ENCODE measurements around the gene MED15.

Gene MED15

DNA sequence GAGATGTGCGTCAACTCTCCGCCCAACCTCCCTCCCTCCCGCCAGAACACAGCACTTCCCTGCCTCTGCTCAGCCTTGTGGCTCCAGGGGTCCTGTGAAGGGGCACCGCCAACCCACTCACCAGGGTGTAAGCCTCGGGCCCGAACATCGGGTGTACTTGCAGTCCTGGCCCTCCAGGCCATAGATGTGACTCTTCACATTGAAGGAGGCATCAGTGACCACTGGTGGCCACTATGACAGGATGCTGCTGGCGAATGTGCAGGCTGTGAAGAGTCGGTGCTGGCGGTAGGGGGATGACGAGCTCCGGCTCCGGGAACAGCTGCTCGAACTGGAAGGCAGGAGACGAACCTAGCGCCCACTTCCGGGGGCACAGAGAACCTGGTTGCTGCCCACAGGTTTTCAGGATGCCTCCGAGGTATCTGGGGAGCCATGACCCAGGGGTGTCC is 97.4 kb downstream of the MED15 start:
- H3K27ac ChIP-seq (ENCODE audit: low read depth, low read length), result no peak overlapping the region
- no peaks in the 10 kb centered on the region for H3K9me2 ChIP-seq (replicated peaks; ENCODE audit: control insufficient read depth, low read length)
- no peaks in the 10 kb centered on the region for H4K20me1 ChIP-seq (ENCODE audit: control insufficient read depth, insufficient read depth, low read depth, low read length)
- H3K79me2 ChIP-seq (ENCODE audit: control insufficient read depth, low read length), result no peaks in the 10 kb centered on the region
- no peaks in the 10 kb centered on the region for H3K4me1 ChIP-seq (ENCODE audit: control insufficient read depth, low read length)
- H3K9me3 ChIP-seq (ENCODE audit: control insufficient read depth, insufficient read depth, low read length), result no peaks in the 10 kb centered on the region
- no peak overlapping the region for H3K4me2 ChIP-seq (ENCODE audit: low read length)
- H3K36me3 ChIP-seq (ENCODE audit: control insufficient read depth, low read length), result no peaks in the 10 kb centered on the region
- no peaks in the 10 kb centered on the region for H3F3A ChIP-seq (ENCODE audit: control insufficient read depth, insufficient read depth)
- no peak for TF ChIP-seq EZH2phosphoT487 (IDR thresholded peaks at IDR 0.05; ENCODE audit: borderline replicate concordance, low read length)
- TF ChIP-seq, protein P1, sequence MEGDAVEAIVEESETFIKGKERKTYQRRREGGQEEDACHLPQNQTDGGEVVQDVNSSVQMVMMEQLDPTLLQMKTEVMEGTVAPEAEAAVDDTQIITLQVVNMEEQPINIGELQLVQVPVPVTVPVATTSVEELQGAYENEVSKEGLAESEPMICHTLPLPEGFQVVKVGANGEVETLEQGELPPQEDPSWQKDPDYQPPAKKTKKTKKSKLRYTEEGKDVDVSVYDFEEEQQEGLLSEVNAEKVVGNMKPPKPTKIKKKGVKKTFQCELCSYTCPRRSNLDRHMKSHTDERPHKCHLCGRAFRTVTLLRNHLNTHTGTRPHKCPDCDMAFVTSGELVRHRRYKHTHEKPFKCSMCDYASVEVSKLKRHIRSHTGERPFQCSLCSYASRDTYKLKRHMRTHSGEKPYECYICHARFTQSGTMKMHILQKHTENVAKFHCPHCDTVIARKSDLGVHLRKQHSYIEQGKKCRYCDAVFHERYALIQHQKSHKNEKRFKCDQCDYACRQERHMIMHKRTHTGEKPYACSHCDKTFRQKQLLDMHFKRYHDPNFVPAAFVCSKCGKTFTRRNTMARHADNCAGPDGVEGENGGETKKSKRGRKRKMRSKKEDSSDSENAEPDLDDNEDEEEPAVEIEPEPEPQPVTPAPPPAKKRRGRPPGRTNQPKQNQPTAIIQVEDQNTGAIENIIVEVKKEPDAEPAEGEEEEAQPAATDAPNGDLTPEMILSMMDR (IDR thresholded peaks at IDR 0.05; ENCODE audit: low read depth, low read length, poor library complexity, severe bottlenecking), result no peak
- no peak overlapping the region for H3K4me3 ChIP-seq (ENCODE audit: low read length)
- H3K27me3 ChIP-seq (ENCODE audit: control insufficient read depth, low read length), result peaks cover 20% of the 10 kb centered on the region

DNA sequence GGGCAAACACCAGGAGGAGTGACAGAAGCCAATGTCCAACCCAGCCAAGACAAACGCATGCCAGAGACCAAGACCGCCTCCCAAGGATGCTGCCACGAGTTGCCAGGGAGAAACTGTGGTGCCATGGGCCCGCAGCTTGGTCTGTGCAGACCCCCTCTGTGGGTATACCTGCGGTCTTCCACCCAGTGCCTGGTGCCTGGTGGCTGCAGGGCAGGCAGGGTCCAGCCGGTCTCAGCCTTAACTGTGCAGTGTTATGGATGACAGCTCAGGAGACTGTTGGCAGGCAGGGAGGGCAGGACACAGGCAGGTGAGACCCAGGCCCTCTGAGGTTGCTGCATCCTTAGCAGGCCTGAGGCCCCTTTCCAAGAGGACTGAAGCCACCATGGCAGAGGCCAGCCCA is 97.9 kb downstream of the MED15 start:
- H3K36me3 ChIP-seq (ENCODE audit: control insufficient read depth, low read length), result no peaks in the 10 kb centered on the region
- H3K27me3 ChIP-seq (ENCODE audit: control insufficient read depth, low read length), result peaks cover 20% of the 10 kb centered on the region
- TF ChIP-seq, protein P1 (IDR thresholded peaks at IDR 0.05; ENCODE audit: low read depth, low read length, poor library complexity, severe bottlenecking), result no peak
- no peak for TF ChIP-seq EZH2phosphoT487 (IDR thresholded peaks at IDR 0.05; ENCODE audit: borderline replicate concordance, low read length)
- no peak overlapping the region for H3K4me3 ChIP-seq (ENCODE audit: low read length)
- no peaks in the 10 kb centered on the region for H3K9me3 ChIP-seq (ENCODE audit: control insufficient read depth, insufficient read depth, low read length)
- no peaks in the 10 kb centered on the region for H3F3A ChIP-seq (ENCODE audit: control insufficient read depth, insufficient read depth)
- H3K79me2 ChIP-seq (ENCODE audit: control insufficient read depth, low read length), result no peaks in the 10 kb centered on the region
- H3K4me2 ChIP-seq (ENCODE audit: low read length), result no peak overlapping the region
- no peaks in the 10 kb centered on the region for H3K9me2 ChIP-seq (replicated peaks; ENCODE audit: control insufficient read depth, low read length)
- H3K27ac ChIP-seq (ENCODE audit: low read depth, low read length), result no peak overlapping the region
- H3K4me1 ChIP-seq (ENCODE audit: control insufficient read depth, low read length), result no peaks in the 10 kb centered on the region
- H4K20me1 ChIP-seq (ENCODE audit: control insufficient read depth, insufficient read depth, low read depth, low read length), result no peaks in the 10 kb centered on the region

DNA sequence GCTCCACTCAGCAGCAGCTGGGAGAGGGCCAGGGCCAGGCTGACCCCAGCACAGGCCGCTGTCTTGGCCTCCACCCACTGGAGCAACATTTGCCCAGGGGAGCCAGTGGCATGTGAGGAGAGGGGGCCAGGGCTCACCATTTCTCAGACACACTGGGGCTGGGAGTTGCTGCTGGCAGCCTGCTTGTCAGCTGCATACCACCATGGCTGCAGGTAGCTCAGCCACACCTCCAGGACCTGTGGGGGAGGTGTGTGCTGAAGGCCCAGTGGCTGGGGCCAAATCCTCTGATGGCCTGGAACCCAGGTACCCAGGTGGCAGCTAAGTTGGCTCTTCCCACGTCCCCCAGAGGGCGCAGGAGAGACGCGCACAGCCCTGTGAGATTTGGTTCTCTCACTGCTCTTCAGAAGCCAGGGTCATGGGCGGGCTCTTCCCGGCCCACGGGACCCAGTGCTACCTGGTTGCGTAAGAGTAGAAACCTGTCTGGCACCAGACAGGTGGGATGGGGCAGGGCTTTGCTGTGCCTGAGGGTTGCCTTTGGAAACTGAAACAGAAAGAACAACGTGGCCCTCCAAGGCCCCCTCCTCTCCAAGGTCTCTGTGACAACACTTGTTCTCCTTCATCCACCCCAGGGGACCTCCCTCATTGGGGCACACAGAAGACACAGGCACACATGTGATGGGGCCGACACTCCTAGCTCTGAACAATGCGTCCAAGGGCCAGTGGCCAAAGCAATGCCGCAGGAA is 98.8 kb downstream of the MED15 start:
- Histone ChIP-seq H4K20me1 (ENCODE audit: control insufficient read depth, insufficient read depth, low read depth, low read length) (no peaks in the 10 kb centered on the region), H3K9me3 (ENCODE audit: control insufficient read depth, insufficient read depth, low read length) (no peaks in the 10 kb centered on the region), H3F3A (ENCODE audit: control insufficient read depth, insufficient read depth) (no peaks in the 10 kb centered on the region), H3K27ac (ENCODE audit: low read depth, low read length) (no peak overlapping the region), H3K4me3 (ENCODE audit: low read length) (no peak overlapping the region), H3K4me2 (ENCODE audit: low read length) (no peak overlapping the region), H3K27me3 (ENCODE audit: control insufficient read depth, low read length) (peaks cover 20% of the 10 kb centered on the region), H3K4me1 (ENCODE audit: control insufficient read depth, low read length) (no peaks in the 10 kb centered on the region), H3K79me2 (ENCODE audit: control insufficient read depth, low read length) (no peaks in the 10 kb centered on the region), H3K36me3 (ENCODE audit: control insufficient read depth, low read length) (no peaks in the 10 kb centered on the region), H3K9me2 (replicated peaks; ENCODE audit: control insufficient read depth, low read length) (no peaks in the 10 kb centered on the region)
- TF ChIP-seq, protein P1 (IDR thresholded peaks at IDR 0.05; ENCODE audit: low read depth, low read length, poor library complexity, severe bottlenecking), result peak; percentile 89
- TF ChIP-seq EZH2phosphoT487 (IDR thresholded peaks at IDR 0.05; ENCODE audit: borderline replicate concordance, low read length), result no peak
